ENCODE data around the gene VPS26C.
"Not testable (repeated sequence)": the region's sequence is repeated elsewhere in the genome, so short reads cannot be mapped to it uniquely, and the experiment has no call there.

The VPS26C gene

DNA sequence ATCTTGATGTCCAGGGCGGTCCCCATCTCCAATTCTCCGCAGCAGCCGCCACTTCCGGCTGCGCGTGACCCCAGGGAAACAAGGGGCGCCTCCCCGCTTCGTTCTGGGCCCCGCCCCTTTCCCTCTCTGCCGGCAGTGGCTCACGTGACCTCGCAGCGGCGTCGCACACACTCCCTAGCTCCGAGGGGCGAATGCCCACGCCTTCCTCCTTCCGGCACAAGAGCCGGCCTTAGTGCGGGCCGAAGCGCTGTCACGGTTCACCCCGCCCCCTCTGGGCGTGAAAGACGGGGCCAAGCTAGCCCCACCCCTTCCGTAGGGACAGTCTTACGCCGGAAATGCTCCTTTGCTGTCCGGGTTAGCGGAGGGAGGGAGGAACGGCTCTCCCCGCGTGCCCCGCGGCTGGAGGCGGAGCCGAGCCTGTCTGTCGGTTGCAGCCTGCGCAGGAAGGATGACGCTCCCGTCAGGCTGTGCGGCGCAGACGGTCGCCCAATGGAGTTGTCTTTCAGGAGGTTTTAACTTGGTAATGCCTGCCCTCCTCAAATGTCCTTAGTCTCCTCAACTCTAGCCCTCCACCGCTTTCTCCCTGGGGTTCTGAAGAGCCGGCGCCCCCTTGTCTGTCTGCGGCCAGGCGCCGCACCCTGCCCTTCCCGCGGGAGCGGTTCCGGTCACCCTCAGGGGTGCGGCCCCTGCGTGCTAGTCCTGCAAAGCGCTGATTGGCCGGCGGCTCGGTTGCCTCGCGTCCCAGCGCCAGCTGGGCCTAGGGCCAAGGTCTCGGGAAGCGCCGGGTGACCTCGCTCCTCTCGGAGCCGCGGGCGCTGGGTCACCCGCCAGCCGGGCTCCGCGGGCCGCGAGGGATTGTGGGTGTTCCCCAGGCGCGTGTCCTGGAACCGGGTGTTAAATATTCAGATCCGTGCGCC, at the start of gene VPS26C:
Gene VPS26C, minus strand, starts transcription at position 66 of the 917 bp plus-strand sequence. Its CDS starts 40 bp downstream, at position 26.
- peak; percentile 98 for DNase-seq

DNA sequence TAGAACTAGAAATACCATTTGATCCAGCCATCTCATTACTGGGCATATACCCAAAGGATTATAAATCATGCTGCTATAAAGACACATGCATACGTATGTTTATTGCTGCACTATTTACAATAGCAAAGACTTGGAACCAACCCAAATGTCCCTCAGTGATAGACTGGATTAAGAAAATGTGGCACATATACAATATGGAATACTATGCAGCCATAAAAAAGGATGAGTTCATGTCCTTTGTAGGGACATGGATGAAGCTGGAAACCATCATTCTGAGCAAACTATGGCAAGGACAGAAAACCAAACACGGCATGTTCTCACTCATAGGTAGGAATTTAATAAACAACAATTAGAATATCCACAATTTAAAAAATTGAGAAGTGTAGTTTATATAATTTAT, 48.9 kb upstream of the VPS26C start:
- not testable (repeated sequence) for DNase-seq

DNA sequence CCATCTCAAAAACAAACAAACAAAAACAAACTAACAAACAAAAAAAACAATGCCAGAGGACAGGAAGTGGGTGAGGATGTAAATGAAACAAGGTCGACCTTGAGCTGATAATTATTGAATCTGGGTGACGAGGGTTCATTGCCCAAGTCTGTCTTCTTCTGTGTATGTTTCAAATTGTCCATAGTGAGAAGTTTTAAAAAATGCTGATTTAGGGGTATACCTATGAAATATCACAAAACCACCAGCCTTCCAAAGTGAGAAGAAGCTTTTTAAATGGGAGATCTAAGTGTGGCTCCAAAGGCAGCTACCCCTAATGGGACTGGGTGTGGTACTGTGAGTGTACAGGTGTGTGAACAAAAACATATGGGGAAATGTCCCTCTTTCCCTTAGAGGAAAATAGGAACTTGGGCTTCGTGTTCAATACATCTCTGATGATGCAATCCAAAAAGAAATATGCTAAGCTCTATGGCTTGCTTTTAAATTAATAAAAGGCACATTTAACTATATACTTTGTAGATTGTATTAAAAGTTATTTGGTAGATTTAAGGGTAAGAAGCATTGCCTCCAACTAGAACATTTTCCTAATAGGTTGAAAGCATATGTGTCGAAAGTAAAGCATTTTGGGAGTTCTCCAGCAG, 33.1 kb upstream of the VPS26C start:
- DNase-seq = no peak

DNA sequence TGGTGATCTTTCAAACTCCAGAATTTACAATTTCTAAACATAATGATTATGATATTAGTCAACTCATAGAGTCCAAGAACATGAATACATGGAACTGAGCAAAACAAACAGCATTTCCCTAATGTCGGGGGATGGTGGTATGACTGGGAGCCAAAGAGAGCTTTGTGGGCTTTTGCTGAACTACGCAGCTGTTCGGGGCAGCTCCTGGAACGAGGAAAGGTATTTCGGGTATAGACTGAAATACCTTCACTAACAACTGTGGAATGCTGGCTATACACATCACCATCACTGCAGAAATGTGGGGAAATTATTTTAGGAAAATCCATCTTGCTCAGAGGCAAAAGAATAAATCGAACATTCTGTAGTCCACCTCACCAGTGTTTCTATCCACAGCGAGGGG, 30.2 kb upstream of the VPS26C start:
- DNase-seq = no peak

DNA sequence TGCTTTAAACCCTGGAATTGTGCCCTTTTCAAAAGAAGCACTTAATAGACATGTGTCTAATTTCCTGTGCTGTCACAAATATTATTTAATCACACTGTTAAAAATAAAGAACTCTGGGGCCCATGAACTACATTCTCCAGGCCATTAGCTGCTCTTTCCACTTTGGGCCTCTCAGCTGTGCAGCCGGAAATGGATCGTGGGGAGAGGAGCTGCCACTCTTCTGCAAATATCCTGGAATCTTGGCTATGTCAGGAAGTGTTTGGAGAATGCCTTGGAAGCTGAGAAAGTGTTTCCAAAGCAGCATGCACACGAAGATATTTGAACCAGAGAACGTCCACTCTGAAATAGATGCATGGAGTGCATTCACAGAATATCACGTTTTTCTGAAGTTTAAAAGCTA, 27.5 kb upstream of the VPS26C start:
- no peak for DNase-seq

DNA sequence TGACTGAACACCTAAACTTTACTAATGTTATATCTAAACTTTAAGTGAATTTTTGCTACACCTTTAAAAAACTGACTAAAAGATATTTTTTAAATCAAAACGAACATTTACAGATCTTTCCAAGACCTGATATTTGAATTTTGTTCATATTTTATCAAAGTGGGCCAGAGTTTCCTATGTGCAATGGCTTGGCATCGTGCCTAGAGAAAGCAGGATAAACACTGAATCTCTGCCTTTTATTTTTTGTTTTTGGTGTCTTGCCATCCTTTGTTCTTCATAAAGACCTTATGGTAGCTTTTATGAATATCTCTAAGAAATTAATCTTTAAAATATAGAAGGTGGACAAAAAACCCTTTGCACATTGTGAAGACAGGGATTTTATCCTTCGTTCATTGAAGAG, 25.8 kb upstream of the VPS26C start:
- DNase-seq = no peak

DNA sequence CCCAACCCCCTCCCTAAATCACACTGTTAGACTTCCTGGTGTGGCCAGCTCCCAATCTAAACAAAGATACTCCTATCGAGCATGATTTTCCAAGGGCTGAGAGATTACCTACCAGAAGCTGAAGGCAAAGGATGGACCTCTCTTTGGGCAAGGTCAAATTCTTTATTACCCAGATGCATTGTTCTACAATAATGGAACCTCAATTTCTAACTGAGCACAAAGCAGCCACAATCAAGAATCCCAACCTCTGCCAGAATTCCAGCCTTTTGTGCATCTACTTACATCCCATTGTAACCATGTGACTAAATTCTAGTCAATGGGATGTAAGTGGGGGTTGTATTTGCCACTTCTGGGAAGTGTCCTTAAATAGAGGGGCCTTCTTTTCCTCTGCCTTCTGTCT, 24.9 kb upstream of the VPS26C start:
- DNase-seq = no peak

DNA sequence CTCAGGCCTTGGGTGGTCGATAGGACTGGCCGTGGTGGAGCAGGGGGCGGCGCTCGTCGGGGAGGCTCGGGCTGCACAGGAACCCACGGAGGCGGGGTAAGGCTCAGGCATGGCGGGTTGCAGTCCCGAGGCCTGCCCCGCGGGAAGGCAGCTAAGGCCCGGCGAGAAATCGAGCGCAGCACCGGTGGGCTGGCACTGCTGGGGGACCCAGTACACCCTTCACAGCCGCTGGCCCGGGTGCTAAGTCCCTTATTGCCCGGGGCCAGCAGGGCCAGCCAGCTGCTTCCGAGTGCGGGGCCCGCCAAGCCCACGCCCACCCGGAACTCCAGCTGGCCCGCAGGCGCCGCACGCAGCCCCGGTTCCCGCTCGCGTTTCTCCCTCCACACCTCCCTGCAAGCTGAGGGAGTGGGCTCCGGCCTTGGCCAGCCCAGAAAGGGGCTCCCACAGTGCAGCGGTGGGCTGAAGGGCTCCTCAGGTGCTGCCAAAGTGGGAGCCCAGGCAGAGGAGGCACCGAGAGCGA, 16.1 kb upstream of the VPS26C start:
- DNase-seq = not testable (repeated sequence)

DNA sequence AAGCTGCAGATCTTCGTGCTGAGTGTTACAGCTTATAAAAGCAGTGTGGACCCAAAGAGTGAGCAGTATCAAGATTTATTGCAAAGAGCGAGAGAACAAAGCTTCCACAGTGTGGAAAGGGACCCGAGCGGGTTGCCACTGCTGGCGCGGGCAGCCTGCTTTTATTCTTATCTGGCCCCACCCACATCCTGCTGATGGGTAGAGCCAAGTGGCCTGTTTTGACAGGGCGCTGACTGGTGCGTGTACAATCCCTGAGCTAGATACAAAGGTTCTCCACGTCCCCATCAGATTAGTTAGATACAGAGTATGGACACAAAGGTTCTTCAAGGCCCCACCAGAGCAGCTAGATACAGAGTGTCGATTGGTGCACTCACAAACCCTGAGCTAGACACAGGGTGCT, 15.5 kb upstream of the VPS26C start:
- DNase-seq = not testable (repeated sequence)

DNA sequence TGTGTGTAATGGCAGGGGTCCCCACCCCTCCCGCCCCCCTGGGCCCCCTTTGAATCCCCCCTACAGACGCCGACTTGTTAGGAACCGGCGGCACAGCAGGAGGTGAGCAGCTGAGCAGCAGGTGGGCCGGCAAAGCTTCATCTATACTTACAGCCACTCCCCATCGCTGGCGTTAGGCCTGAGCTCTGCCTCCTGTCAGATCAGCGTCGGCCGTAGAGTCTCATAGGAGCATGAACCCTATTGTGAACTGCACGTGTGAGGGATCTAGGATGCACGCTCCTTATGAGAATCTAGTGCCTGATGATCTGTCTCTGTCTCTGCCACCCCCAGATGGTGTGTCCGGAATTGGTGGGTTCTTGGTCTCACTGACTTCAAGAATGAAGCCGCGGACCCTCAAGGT, 14.9 kb upstream of the VPS26C start:
- peak; percentile 59 for DNase-seq

DNA sequence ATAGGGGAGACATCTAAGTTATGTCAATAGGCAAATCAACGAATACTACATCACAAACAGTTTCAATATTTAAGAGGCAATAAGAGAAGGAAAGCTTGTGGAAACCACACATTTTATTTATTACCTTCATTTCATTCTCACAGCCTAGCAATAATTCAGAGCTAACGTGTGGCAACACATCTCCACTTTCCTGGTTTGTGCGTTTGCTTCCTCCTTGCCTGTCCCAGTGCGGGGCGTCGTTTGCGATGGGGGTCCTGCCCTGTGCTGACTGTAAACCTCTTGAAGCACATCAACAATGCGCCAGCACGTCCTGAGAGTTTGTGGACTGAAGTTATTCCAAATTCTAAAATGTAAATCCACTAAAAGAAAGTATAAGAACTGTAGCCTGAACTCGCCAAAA, 14.4 kb upstream of the VPS26C start:
- DNase-seq = peak; percentile 3

DNA sequence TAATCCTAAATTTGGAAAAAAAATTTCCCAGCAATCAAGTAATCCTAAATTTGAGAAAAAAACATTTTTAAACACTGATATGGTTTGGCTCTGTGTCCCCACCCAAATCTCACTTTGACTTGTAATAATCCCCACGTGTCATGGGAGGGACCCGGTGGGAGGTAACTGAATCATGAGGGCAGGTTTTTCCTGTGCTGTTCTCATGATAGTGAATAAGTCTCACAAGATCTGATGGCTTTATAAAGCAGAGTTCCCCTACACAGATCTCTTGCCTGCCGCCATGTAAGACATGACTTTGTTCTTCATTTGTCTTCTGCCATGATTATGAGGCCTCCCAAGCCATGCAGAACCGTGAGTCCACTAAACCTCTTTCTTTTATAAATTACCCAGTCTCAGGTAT, 12.1 kb upstream of the VPS26C start:
- not testable (repeated sequence) for DNase-seq

DNA sequence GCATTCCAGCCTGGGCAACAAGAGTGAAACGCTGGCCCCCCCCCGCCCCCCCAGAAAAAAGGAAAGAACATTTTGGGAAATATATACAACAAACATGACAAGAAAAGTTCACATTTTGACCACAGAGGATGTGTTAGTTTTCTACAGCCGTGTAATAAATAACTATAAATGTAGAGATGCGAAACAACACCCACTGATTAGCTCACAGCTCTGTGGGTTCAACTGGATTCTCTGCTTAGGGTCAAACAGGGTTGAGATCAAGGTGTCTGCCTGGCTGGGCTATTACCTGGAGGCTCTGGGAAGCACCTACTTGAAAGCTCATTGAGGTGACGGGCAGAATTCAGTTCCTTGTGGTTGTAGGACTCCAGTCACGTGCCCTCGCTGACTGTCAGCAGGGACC, 11.1 kb upstream of the VPS26C start:
- no peak for DNase-seq

DNA sequence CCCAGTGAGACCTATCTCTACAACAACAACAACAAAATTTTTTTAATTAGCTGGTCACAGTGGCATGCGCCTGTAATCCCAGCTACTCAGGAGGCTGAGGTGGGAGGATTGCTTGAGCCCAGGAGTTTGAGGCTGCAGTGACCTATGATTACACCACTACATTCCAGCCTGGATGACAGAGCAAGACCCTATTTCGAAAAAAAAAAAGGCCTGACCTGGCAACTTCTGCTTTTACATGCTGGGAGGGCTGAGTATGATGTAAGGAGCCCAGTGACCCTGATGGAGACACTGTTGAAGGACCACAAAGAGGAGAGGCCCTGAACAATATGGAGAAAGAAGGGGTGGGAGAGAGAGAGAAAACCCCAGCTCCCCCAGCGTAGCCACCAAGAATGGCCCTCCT, 9.2 kb upstream of the VPS26C start:
- no peak for DNase-seq

DNA sequence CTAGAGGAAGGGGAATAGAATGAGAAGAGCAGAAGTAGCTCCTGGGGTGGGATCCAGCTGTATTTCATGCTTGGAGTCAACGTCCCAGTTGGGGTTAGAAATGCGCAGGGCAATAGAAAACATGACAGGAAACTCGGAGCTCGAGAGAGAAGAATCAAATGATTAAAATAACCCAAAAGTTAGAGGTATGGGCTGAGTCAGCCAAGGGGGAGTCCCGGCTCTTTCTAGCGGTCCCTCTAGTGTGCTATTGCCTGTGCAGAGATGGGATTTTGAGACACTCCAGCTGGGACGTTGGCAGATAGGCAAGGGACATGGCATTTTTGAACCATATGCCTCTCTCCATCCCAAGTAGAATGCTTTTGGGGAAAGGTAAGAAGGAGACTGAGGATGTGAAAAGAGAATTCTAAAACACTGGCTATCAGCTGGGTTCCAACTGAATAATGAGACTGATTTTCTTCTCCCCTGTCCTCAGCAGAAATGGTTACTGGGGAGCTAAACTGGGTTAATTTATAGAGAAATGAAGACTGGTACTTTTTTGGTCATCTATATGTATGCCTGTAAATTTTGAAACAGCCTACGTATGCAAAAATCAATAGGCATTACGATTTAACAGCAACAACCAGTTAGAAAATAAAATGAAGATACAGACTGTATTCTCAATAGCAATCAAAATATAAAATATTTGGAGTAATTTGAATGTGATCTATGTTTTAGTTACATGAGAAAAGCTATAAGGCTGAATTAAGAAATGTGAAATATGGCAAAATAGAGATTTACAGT, 7.0 kb upstream of the VPS26C start:
- DNase-seq = no peak

DNA sequence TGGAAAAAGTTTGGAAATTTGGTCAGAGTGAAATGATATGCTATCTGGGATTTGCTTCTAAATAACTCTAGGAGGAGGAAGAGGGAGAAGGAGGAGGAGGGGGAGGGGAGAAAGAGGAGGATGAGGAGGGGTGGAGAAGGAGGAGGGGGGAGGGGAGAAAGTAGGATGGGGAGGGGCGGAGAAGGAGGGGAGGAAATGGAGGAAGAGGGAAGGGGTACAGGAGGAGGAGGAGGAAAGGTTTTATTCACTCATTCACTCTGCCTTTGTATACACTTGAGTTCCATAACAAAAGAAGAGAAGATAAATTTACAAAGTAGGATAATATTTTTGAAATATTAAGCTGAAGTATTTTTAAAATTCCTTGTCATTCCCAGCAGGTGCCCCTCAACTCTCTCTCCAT, 6.3 kb upstream of the VPS26C start:
- DNase-seq = no peak

DNA sequence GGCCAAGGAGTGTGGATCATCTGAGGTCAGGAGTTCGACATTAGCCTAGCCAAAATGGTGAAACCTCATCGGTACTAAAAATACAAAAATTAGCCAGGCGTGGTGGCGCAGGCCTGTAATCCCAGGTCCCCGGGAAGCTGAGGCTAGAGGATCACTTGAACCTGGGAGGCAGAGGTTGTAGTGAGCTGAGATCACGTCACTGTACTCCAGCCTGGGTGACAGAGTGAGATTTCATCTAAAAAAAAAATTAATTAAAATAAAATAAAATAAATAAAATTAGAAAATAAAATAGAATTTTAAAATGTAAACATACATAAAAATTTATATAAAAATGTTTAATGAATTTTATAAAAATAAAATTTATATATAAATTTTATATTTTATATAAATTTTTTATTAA, 5.8 kb upstream of the VPS26C start:
- no peak for DNase-seq

DNA sequence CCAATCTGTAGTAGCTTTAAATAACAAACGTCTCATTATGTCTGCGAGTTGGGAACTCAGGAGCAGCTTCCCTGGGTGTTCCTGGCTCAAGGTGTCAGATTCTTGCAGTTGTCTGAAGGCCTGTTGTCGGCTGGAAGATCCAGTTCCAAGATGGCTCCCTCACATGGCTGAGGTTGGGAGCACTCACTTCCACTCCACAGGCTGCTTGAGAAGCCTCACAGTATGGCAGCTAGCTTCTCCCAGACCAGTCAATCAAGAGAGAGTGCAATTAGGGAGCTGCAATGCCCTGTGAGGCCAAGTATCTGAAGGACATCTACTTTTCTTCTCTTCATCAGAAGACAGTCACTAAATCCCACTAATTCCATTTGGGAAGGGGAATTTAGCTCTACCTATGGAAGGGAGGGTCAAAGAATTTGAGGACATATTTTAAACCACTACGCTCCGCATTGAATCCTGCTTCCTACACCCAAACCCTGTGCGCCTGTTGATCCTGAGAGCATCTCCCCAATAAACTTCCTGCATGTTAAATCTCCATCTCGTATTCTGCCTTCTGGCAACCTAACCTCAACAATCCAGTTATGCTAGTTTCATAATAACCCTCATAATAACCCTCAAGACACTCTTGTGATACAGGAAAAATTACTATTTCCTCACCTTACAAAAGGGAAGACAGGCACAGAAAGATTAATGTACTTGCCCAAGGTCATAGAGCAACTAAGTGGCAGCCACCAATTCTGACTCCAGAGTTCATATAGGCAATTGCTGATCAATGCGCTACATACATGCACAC, 3.6 kb upstream of the VPS26C start:
- no peak for DNase-seq

DNA sequence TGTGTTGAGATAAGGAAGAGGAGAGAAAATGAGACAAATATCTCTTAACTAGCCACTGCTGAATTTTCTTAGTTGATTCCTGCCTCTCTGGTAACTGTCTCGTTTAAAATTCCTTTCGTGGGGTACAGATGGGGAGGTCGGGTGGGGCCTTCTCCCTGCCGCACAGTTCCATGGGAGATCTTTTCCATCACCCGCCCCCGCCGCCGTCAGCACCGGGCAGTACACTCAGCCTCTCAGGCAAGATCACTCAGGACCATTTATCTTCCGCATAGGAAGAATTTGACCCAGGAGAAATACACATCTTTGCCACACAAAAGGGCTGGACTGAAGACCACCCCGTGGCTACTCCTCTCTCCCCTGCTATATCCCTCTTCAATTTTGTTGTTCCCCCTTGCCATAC, 2.3 kb upstream of the VPS26C start:
- DNase-seq = no peak

DNA sequence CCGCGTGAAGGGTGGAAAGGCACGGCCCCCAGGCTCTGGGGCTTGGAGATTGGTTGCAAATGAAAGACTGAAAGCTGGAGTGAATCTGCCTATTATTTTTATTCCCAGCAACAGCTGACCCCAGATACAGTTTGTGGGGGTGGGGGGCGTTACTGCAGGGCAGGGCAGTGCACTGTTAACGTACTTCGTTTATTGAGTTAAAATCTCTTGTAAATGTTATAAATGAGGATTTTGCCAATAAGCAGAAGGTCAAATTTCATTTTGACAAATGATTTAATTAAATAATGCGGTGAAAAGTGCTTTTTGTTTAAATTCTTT, 1.0 kb upstream of the VPS26C start:
- DNase-seq = no peak

DNA sequence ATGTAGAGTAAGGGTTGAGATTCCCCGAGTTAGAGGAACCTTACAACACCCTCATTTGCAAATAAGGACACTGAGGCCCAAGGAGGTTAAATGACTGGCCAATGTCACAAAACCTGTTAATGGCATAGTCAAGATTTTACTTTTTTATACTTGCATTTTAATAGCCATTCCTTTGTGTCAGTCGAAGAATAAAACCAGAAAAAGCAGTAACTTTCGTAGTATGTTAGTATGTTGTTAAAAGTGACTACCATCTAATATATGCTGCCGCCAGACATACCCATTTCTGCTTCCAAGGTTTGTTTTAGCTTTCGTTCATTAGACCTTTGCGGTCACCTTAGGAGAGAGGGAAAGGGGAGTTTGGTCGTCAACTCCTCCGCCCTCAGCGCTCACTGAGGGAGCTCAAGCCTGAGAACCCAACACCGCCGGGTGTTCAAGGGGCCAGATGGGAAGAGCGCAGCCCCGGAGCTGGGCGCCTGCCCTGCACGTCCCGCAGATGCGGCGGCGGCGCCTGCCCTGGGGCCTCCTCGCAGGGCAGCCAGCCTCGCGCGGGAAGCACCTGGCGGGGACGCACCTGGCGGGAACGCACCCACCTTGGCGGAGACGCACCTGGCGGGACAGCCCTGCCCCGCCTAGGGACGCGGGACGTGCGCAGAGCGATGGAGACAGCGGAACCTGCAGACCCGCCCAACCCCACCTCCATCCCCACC, 466 bp downstream of the VPS26C start:
- DNase-seq = peak; percentile 91

DNA sequence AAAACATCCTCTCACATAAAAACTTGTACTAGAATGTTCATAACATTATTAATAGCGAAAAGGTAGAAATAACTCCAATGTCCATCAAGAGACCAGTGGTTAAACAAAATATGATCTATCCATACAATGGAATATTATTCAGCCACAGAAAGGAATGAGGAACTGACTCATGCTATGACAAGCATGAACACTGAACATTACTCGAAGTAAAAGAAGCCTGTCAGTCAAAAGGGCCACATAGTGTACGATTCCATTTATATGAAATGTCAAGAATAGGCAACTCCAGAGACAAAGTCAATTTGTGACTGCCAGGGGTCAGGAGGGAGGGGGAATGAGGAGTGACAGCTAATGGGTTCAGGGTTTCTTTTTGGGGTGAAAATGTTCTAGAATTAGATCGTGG, 2.3 kb downstream of the VPS26C start:
- no peak for DNase-seq

Measured in NCI-H146 (cell line).